IPS-18a (cell line): ENCODE measurements around the gene STK10.
"Not testable (repeated sequence)": the region's sequence is repeated elsewhere in the genome, so short reads cannot be mapped to it uniquely, and the experiment has no call there.

Experiments used
- H3K27ac ChIP-seq: one replicate; pipeline ENCODE4 v1.5.1; 2013; ENCODE audit warnings: low read length
- H3K27me3 ChIP-seq: one replicate; pipeline ENCODE4 v1.6.1; 2013; ENCODE audit warnings: mild to moderate bottlenecking, low read length; ENCODE audit not compliant: control insufficient read depth, insufficient read depth
- H3K36me3 ChIP-seq: one replicate; pipeline ENCODE4 v1.6.1; 2013; ENCODE audit warnings: low read depth, low read length; ENCODE audit not compliant: control insufficient read depth
- H3K4me1 ChIP-seq: one replicate; pipeline ENCODE4 v1.6.1; 2013; ENCODE audit warnings: low read depth, low read length; ENCODE audit not compliant: control insufficient read depth
- H3K4me3 ChIP-seq: one replicate; pipeline ENCODE4 v1.5.1; 2013; ENCODE audit warnings: low read length
- H3K9ac ChIP-seq: one replicate; pipeline ENCODE4 v1.6.1; 2013; ENCODE audit warnings: mild to moderate bottlenecking, low read length, moderate library complexity
- H3K9me3 ChIP-seq: one replicate; pipeline ENCODE4 v1.6.1; 2013; ENCODE audit warnings: low read depth, low read length; ENCODE audit not compliant: control insufficient read depth

STK10 gene

DNA sequence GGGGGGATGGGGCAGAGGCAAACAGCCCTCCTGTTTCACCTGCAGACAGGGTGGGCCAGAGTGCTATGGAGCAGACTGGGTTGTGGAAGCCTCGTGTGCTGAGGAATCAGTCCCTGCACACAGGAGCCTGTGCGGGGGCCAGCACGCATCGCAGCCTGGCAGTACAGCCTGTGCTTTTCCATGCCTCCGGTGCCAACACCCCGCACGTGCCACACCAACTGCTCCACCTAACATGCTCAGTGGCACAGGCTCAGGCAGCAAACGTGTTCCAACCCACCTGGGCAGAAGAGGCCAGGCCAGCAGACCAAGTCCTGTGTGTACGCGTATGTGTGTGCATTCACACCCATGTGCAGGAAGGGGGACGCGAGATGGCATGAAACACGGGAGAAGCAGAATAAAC lies 144.2 kb downstream of the STK10 start:
- H3K9me3 ChIP-seq: no peaks in the 10 kb centered on the region
- H3K9ac ChIP-seq: no peak overlapping the region
- H3K27ac ChIP-seq: no peak overlapping the region
- no peaks in the 10 kb centered on the region for H3K36me3 ChIP-seq
- H3K4me1 ChIP-seq: peaks cover under 1% of the 10 kb centered on the region
- H3K27me3 ChIP-seq: no peaks in the 10 kb centered on the region
- no peak overlapping the region for H3K4me3 ChIP-seq

DNA sequence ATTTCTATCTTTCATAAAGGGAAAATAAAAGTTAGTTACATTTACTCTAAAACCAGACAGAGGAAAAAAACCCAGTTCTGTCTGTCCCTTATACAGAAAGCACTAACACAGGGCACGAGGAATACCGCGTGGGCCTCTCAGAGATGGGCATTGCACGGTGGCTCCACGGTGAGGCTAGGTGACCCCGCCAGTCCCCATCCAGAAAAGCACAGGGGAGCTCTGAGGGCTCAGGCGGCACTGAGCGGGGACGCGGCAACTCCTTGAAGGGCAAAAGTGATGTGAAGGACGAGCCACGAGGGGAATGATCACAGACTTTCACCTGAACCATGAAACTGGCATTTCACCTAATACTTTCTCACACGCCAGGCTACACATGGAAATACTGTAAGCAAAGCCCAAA lies 145.8 kb downstream of the STK10 start:
- H3K9me3 ChIP-seq: no peaks in the 10 kb centered on the region
- H3K36me3 ChIP-seq: no peaks in the 10 kb centered on the region
- H3K27ac ChIP-seq: no peak overlapping the region
- no peaks in the 10 kb centered on the region for H3K27me3 ChIP-seq
- no peak overlapping the region for H3K9ac ChIP-seq
- no peaks in the 10 kb centered on the region for H3K4me1 ChIP-seq
- no peak overlapping the region for H3K4me3 ChIP-seq

DNA sequence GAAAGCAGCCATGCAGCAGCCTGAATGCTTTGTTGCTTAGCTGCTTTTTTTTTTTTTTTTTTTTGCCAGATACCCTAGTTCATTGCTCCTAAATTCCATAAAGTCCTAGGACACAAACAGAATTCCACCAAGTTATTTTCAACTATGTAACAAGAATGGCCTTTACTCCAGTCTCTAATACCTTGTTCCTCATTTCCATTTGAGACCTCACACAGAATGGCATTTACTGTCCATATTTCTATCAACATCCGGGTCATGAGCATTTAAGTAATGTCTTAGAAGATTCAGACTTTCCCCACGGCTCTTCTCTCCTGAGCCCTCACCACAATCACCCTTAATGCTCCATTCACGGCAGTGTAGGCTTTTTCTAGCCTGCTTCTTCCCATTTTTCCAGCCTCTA lies 149.9 kb downstream of the STK10 start:
- Histone ChIP-seq H3K27me3 (no peaks in the 10 kb centered on the region), H3K27ac (no peak overlapping the region), H3K4me1 (no peaks in the 10 kb centered on the region), H3K9me3 (no peaks in the 10 kb centered on the region), H3K9ac (no peak overlapping the region), H3K36me3 (no peaks in the 10 kb centered on the region), H3K4me3 (no peak overlapping the region)

DNA sequence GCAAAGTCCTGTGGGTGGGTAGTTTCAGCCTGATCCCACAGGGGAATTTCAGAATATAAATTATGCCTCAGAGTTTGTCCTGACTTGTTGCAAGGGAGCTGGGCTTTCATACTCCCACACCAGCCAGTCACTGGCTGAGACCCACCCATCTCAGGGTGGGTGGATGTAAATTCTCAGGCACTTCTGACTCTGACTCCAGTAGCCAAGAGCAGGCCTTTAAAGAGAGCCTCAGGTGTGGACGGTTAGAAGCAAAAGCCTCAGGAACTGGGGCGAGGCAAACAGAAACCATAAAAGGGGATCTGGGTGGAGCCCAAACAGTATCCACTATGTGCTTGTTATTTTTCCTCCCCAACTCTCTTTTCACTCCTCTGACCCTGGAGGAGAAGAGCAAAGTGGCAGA lies 153.0 kb downstream of the STK10 start:
- no peak overlapping the region for H3K27ac ChIP-seq
- peaks cover 4% of the 10 kb centered on the region for H3K9me3 ChIP-seq
- H3K4me1 ChIP-seq: no peaks in the 10 kb centered on the region
- H3K36me3 ChIP-seq: no peaks in the 10 kb centered on the region
- no peaks in the 10 kb centered on the region for H3K27me3 ChIP-seq
- H3K9ac ChIP-seq: no peak overlapping the region
- H3K4me3 ChIP-seq: no peak overlapping the region

DNA sequence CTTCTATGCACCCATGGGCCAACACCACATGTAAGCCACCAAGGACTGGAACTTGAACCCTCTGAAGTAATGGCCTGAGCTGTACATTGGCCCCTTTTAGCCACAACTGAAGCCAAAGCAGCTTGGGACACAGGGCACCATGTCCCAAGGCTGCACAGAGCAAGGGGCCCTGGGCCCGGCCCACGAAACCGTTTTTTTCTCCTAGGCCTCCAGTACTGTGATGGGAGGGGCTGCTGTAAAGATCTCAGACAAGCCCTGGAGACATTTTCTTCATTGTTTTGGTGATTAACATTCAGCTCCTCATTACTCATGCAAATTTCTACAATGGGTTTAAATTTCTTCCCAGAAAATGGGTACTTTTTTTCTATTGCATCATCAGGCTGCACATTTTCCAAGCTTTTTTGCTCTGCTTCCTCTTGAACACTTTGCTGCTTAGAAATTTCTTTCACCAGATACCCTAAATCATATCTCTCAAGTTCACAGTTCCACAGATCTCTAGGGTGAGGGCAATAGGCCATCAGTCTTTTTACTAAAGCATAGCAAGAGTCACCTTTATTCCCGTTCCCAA lies 156.0 kb downstream of the STK10 start:
- Histone ChIP-seq H3K36me3 (no peaks in the 10 kb centered on the region), H3K9ac (no peak overlapping the region), H3K27me3 (no peaks in the 10 kb centered on the region), H3K4me1 (no peaks in the 10 kb centered on the region), H3K27ac (no peak overlapping the region), H3K4me3 (no peak overlapping the region), H3K9me3 (peaks cover 4% of the 10 kb centered on the region)

DNA sequence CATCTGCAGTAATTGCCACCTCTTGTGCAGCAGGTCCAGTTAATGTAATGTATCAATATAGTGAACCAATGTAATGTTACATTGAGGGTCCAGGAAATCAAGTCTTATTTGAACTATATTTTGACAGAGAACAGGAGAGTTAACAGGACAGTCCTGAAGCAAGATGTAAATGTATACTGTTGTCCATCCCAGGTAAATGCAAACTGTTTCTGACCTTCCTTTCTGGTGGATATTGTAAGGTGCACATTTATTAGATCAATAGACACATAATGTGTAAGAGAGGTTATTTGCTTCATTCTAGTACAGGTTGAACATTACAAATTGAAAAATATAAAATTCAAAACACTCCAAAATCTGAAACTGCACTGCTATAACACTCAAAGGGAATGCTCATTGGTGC lies 158.1 kb downstream of the STK10 start:
- Histone ChIP-seq H3K36me3 (no peaks in the 10 kb centered on the region), H3K27me3 (no peaks in the 10 kb centered on the region), H3K9me3 (peaks cover 4% of the 10 kb centered on the region), H3K9ac (no peak overlapping the region), H3K4me1 (no peaks in the 10 kb centered on the region), H3K4me3 (no peak overlapping the region), H3K27ac (no peak overlapping the region)

DNA sequence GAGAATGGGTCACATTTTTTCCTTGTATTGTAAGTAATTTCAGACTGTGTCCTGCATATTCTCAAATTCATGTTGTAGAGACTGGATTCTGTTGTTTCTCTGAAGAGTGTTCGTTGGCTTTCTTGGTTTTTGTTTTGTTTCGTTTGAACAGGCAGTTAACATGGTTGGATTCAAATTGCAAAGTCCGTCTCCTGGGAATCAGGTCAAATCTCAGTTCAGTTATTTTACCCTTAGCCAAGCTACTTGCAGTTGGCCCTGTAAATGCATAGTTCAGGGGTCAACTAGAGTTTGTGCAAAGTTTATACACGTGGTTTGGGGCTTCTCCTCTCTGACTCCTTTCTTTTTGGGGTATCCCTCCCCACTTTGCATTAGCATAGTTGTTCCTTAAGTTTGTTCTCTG lies 159.9 kb downstream of the STK10 start:
- H3K27ac ChIP-seq: no peak overlapping the region

DNA sequence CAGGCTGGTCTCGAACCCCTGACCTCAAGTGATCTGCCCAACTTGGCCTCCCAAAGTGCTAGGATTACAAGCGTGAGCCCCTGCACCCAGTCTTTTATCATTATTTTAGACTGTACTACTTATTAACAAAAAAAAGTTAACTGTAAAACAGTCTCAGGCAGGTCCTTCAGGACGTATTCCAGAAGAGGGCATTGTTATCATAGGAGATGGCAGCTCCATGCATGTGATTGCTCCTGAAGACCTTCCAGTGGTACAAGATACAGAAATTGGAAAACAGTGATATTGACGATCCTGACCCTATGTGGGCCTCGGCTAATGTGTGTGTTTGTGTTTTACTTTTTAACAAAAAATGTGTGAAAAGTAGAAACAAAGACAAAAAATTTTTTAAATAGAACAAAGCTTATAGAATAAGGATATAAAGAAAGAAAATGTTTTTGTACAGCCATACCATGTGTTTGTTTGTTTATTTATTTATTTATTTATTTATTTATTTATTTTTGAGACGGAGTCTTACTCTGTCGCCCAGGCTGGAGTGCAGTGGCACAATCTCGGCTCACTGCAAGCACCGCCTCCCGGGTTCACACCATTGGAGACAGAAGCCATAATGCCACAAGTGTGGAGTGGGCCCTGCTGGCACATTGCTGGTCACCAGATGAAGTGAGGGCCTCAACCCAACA lies 167.8 kb downstream of the STK10 start:
- H3K9me3 ChIP-seq, H3K27ac ChIP-seq, H3K36me3 ChIP-seq, H3K4me3 ChIP-seq, H3K4me1 ChIP-seq, H3K27me3 ChIP-seq, H3K9ac ChIP-seq: not testable (repeated sequence)

More for the DNA sequence above, 159.9 kb downstream of the STK10 start:
- H3K9ac ChIP-seq: no peak overlapping the region
- no peaks in the 10 kb centered on the region for H3K4me1 ChIP-seq
- no peak overlapping the region for H3K4me3 ChIP-seq
- H3K27me3 ChIP-seq: no peaks in the 10 kb centered on the region
- no peaks in the 10 kb centered on the region for H3K36me3 ChIP-seq
- peaks cover 4% of the 10 kb centered on the region for H3K9me3 ChIP-seq

DNA sequence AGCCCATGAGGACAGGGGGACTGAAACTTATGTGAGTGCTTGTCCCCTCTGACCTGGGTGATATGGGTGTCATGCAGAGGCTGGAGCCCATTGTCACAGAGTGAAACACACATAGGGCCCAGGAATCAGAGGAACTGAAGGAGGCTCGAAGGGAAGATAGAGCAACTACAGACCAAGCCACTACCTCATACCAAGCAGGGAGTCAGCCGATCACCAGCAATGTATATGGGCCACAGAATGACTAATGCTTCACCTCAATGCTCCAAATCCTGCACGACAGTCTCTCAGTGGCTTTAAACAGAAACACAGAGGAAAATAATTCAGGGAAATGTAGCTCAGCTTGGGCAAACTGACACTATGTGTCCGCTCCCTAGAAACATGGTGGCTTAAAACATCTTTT lies 172.7 kb downstream of the STK10 start:
- Histone ChIP-seq H3K4me3 (no peak overlapping the region), H3K27ac (no peak overlapping the region), H3K27me3 (no peaks in the 10 kb centered on the region), H3K36me3 (no peaks in the 10 kb centered on the region), H3K9me3 (no peaks in the 10 kb centered on the region), H3K4me1 (peaks cover under 1% of the 10 kb centered on the region), H3K9ac (no peak overlapping the region)

DNA sequence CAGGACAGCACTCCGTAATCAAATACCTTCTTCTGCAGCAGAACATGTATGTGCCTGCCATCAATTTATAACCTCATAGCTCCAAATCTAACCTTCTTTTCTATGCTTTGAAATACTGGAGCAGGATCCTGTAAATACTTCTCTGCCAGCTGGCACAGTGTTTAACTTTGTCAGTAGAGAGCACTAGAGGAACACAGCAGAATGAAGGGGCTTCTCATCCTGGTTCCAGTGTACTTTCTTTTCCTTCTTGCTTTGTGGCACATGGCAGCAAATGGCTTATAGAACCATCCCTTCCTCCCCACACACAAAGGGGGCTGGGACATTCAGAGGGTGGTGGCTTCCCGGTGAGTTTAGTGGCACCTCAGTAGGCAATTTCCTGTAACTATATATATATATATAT lies 177.7 kb downstream of the STK10 start:
- no peak overlapping the region for H3K27ac ChIP-seq
- H3K4me1 ChIP-seq: peaks cover 30% of the 10 kb centered on the region
- H3K9me3 ChIP-seq: no peaks in the 10 kb centered on the region
- no peak overlapping the region for H3K4me3 ChIP-seq
- no peak overlapping the region for H3K9ac ChIP-seq
- H3K27me3 ChIP-seq: no peaks in the 10 kb centered on the region
- H3K36me3 ChIP-seq: no peaks in the 10 kb centered on the region

DNA sequence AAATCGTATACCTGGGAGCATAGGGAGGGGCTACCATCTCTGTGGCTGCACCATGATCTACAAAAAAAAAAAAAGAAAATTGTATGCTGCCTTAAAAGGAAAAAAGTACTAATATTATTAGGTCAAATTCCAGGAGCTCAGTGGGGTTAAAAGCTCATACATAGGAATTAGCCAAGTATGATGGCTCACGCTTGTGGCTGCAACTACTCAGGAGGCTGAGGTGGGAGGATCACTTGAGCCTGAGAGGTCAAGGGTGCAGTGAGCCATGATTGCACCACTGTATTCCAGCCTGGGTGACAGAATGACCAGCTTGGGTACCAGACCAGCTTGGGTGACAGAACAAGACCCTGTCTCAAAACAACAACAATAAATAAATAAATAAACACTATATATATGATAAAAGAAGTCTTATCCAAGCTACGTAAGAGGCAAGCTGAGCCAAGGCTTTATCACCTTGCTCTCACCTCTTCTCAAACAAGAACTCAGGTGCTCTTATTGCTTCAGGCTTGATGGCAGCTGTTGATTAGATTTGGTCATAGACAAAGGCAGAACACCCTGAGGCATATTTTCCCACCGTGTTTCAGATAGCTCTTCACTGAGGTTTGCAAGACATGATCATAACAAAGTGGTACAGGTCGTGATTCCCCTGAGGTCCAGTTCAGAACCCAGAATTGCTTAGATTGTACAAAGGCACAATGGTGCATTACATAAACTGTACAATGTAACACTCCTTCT lies 178.3 kb downstream of the STK10 start:
- H3K27ac ChIP-seq: no peak overlapping the region
- no peaks in the 10 kb centered on the region for H3K9me3 ChIP-seq
- no peak overlapping the region for H3K4me3 ChIP-seq
- no peaks in the 10 kb centered on the region for H3K27me3 ChIP-seq
- H3K36me3 ChIP-seq: no peaks in the 10 kb centered on the region
- H3K9ac ChIP-seq: no peak overlapping the region
- peaks cover 30% of the 10 kb centered on the region for H3K4me1 ChIP-seq

DNA sequence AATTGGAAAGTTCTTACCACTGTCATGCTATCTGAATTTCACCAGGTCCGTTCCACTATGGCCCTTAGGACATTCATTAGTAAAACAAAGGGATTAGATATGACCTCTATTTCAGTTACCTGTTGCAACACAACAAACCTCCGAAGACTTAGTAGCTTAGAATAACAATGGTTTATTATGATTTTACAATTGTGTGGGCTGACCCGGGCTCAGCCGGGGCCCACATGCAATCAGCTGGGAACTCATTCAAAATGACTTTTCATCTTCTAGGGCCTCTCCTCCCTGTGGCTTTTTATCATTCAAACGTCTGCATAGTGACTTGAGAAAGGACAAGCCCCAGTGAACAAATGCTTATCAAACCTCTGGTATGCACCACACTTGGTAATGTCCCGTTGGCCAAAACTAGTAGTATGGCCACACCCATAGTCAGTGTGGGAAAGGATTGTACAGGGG lies 179.3 kb downstream of the STK10 start:
- H3K9me3 ChIP-seq: no peaks in the 10 kb centered on the region
- H3K4me3 ChIP-seq: peak overlapping the region; percentile 91
- H3K27me3 ChIP-seq: no peaks in the 10 kb centered on the region
- H3K36me3 ChIP-seq: no peaks in the 10 kb centered on the region
- H3K4me1 ChIP-seq: peaks cover 40% of the 10 kb centered on the region
- peak overlapping the region; percentile 28 for H3K9ac ChIP-seq
- H3K27ac ChIP-seq: peak overlapping the region; percentile 85
